Germinal center (tissue), 1 donor: ENCODE measurements around the gene APBA1.

Source experiments
- DNase-seq: peaks from one replicate; pipeline ENCODE4 v3.0.0; 2012; ENCODE audit warnings: mixed read lengths, low spot score

The APBA1 gene

GRCh38 chr9:69671879-69672595, at the start of gene APBA1:
Gene APBA1 (minus strand): TSS chr9:69672371.
- DNase-seq = peak; percentile 28

- DNase-seq = no peak
Observed at GRCh38 chr9:69719983-69720382, 47.8 kb upstream of the APBA1 start.

GRCh38 chr9:69719367-69719766, 47.2 kb upstream of the APBA1 start:
- no peak for DNase-seq

GRCh38 chr9:69718218-69718617, 46.0 kb upstream of the APBA1 start:
- no peak for DNase-seq

GRCh38 chr9:69715825-69716224, 43.7 kb upstream of the APBA1 start:
- no peak for DNase-seq

GRCh38 chr9:69715096-69715495, 42.9 kb upstream of the APBA1 start:
- DNase-seq = no peak

GRCh38 chr9:69697475-69697874, 25.3 kb upstream of the APBA1 start:
- no peak for DNase-seq

- no peak for DNase-seq
Observed at GRCh38 chr9:69696802-69697201, 24.6 kb upstream of the APBA1 start.

- no peak for DNase-seq
Observed at GRCh38 chr9:69689991-69690538, 17.9 kb upstream of the APBA1 start.

GRCh38 chr9:69683927-69684326, 11.8 kb upstream of the APBA1 start:
- DNase-seq = no peak

GRCh38 chr9:69678843-69679538, 6.8 kb upstream of the APBA1 start:
- no peak for DNase-seq

GRCh38 chr9:69677931-69678330, 5.8 kb upstream of the APBA1 start:
- DNase-seq = no peak

- no peak for DNase-seq
Observed at GRCh38 chr9:69675563-69675962, 3.4 kb upstream of the APBA1 start.

- no peak for DNase-seq
Observed at GRCh38 chr9:69674716-69675438, 2.7 kb upstream of the APBA1 start.

- DNase-seq = no peak
Observed at GRCh38 chr9:69674112-69674685, 2.0 kb upstream of the APBA1 start.

GRCh38 chr9:69673311-69673640, 1.1 kb upstream of the APBA1 start:
- no peak for DNase-seq

GRCh38 chr9:69672596-69673310, 582 bp upstream of the APBA1 start:
- DNase-seq = peak; percentile 66

GRCh38 chr9:69671311-69671878, 776 bp downstream of the APBA1 start:
- no peak for DNase-seq

GRCh38 chr9:69667306-69667705, 4.9 kb downstream of the APBA1 start:
- DNase-seq = no peak

GRCh38 chr9:69660304-69660703, 11.9 kb downstream of the APBA1 start:
- DNase-seq = no peak

GRCh38 chr9:69658987-69659675, 13.0 kb downstream of the APBA1 start:
- no peak for DNase-seq
